Gastroesophageal sphincter (tissue), 3 donors: ENCODE measurements around the gene TMEM121B.

Source experiments
- CTCF ChIP-seq, 4 experiments: fragments of 200-600 bp in 2 of 4; fragments of 450-650 bp in 2 of 4; sonication (generic) in 1 of 4; IDR thresholded peaks; one replicate each; pipeline ENCODE4 v1.5.1; 2017 to 2019; ENCODE audit warnings: antibody characterized with exemption in 4 of 4, mild to moderate bottlenecking in 2 of 4, moderate library complexity in 2 of 4
- EP300 ChIP-seq: sonication (generic); formaldehyde crosslinking; IDR thresholded peaks from one replicate; pipeline ENCODE4 v1.6.1; 2017; ENCODE audit warnings: antibody characterized with exemption, mild to moderate bottlenecking
- POLR2A ChIP-seq, 2 donors: fragments of 450-650 bp; IDR thresholded peaks; one replicate each; pipeline ENCODE4 v1.6.1; 2017; ENCODE audit warnings: antibody characterized with exemption in 2 of 2, mild to moderate bottlenecking in 2 of 2, moderate library complexity in 1 of 2

GRCh38 chr22:17116572-17117330 is 4.4 kb downstream of the TMEM121B start:
- TF ChIP-seq CTCF (IDR thresholded peaks at IDR 0.05) (no peak), POLR2A (IDR thresholded peaks at IDR 0.05) (no peak), EP300 (no peak)
